CD14-positive monocyte (primary cell): ENCODE measurements around the gene ABCG2. TPM values are rescaled to one million over a fixed set of nuclear protein-coding genes. Genes with fewer than 3 reads are reported as not detected.

ENCODE experiments used
- DNase-seq, 3 donors: peaks; one replicate each; pipeline ENCODE4 v3.0.0-alpha.2; 2011 to 2022
- H2AFZ ChIP-seq: 2 replicates; pipeline ENCODE4 v1.6.0; 2012; ENCODE audit warnings: mild to moderate bottlenecking, low read depth, low read length, inconsistent platforms; ENCODE audit not compliant: insufficient read depth, poor library complexity, severe bottlenecking
- H3K27ac ChIP-seq, 2 donors: 1 replicate in 1 of 2; 2 replicates in 1 of 2; pipeline ENCODE4 v1.5.1; 2012 to 2013; ENCODE audit warnings: low read length in 2 of 2, control low read depth in 1 of 2, inconsistent platforms in 1 of 2, low read depth in 1 of 2, mild to moderate bottlenecking in 1 of 2
- H3K27me3 ChIP-seq, 2 donors: one replicate each; pipeline versions ENCODE4 v1.6.0 to v1.6.1; 2011 to 2013; ENCODE audit warnings: low read length in 2 of 2; ENCODE audit not compliant: control insufficient read depth in 2 of 2, insufficient read depth in 2 of 2
- H3K36me3 ChIP-seq, 2 donors: replicated peaks in 1 of 2; 1 replicate in 1 of 2; 2 replicates in 1 of 2; pipeline versions ENCODE4 v1.5.1 to v1.6.1; 2012 to 2013; ENCODE audit warnings: low read length in 2 of 2, control low read depth in 1 of 2, inconsistent platforms in 1 of 2, mild to moderate bottlenecking in 1 of 2; ENCODE audit not compliant: insufficient read depth in 2 of 2, control insufficient read depth in 1 of 2
- H3K4me1 ChIP-seq, 2 donors: 1 replicate in 1 of 2; 2 replicates in 1 of 2; pipeline versions ENCODE4 v1.5.1 to v1.6.1; 2012 to 2013; ENCODE audit warnings: low read length in 2 of 2, control low read depth in 1 of 2, inconsistent platforms in 1 of 2, mild to moderate bottlenecking in 1 of 2, moderate library complexity in 1 of 2; ENCODE audit not compliant: insufficient read depth in 2 of 2, control insufficient read depth in 1 of 2
- H3K4me2 ChIP-seq: replicated peaks from 2 replicates; pipeline ENCODE3; 2012; ENCODE audit warnings: low read length, moderate library complexity, mild to moderate bottlenecking; ENCODE audit not compliant: poor library complexity, severe bottlenecking; ENCODE audit errors: extremely low read depth
- H3K4me3 ChIP-seq, 3 experiments: fragments of 200-600 bp in 1 of 3; sonication (generic) in 1 of 3; replicated peaks in 1 of 3; 1 replicate in 2 of 3; 2 replicates in 1 of 3; pipeline ENCODE4 v1.5.1; 2011 to 2013; ENCODE audit warnings: low read length in 3 of 3, mild to moderate bottlenecking in 3 of 3, control low read depth in 2 of 3, low read depth in 2 of 3, inconsistent platforms in 1 of 3, moderate library complexity in 1 of 3
- H3K79me2 ChIP-seq: 2 replicates; pipeline ENCODE4 v1.6.0; 2012; ENCODE audit warnings: mild to moderate bottlenecking, control low read depth, inconsistent platforms, low read length, moderate library complexity; ENCODE audit not compliant: insufficient read depth
- H3K9ac ChIP-seq: 2 replicates; pipeline ENCODE4 v1.6.0; 2017; ENCODE audit warnings: low read length, mild to moderate bottlenecking; ENCODE audit not compliant: insufficient read depth, poor library complexity, severe bottlenecking
- H3K9me3 ChIP-seq, 2 donors: replicated peaks in 1 of 2; 1 replicate in 1 of 2; 2 replicates in 1 of 2; pipeline versions ENCODE4 v1.5.1 to v1.6.1; 2012 to 2013; ENCODE audit warnings: low read length in 2 of 2, control low read depth in 1 of 2; ENCODE audit not compliant: control insufficient read depth in 1 of 2, insufficient read depth in 1 of 2
- H4K20me1 ChIP-seq: 2 replicates; pipeline ENCODE4 v1.6.0; 2012; ENCODE audit warnings: mild to moderate bottlenecking, low read length, control low read depth, moderate library complexity; ENCODE audit not compliant: insufficient read depth
- H3K27ac Mint-ChIP-seq, 7 donors: one replicate each; pipeline ENCODE4 v1.8.0; 2020; ENCODE audit warnings: mild to moderate bottlenecking in 7 of 7, mixed read lengths in 7 of 7, moderate library complexity in 6 of 7, inconsistent platforms in 2 of 7
- H3K27me3 Mint-ChIP-seq, 3 donors: one replicate each; pipeline ENCODE4 v1.8.0; 2021 to 2022; ENCODE audit warnings: low read depth in 3 of 3, mild to moderate bottlenecking in 3 of 3, mixed read lengths in 3 of 3, moderate library complexity in 3 of 3, inconsistent platforms in 1 of 3
- H3K36me3 Mint-ChIP-seq, 2 donors: one replicate each; pipeline ENCODE4 v1.8.0; 2020; ENCODE audit warnings: mixed read lengths in 2 of 2, inconsistent platforms in 1 of 2, mild to moderate bottlenecking in 1 of 2
- H3K4me1 Mint-ChIP-seq: one replicate; pipeline ENCODE4 v1.8.0; 2020; ENCODE audit warnings: mild to moderate bottlenecking, mixed read lengths
- H3K4me3 Mint-ChIP-seq, 2 donors: one replicate each; pipeline ENCODE4 v1.8.0; 2020; ENCODE audit warnings: mild to moderate bottlenecking in 2 of 2, mixed read lengths in 2 of 2, moderate library complexity in 1 of 2
- H3K9me3 Mint-ChIP-seq, 7 donors: one replicate each; pipeline ENCODE4 v1.8.0; 2020 to 2022; ENCODE audit warnings: mixed read lengths in 7 of 7, mild to moderate bottlenecking in 6 of 7, moderate library complexity in 6 of 7, inconsistent platforms in 2 of 7
- CTCF ChIP-seq: fragments of 200-600 bp; IDR thresholded peaks from one replicate; pipeline ENCODE4 v1.8.0; 2022; ENCODE audit warnings: antibody characterized with exemption, mild to moderate bottlenecking
- WGBS: methylation state at CpG from one replicate; pipeline ENCODE4 v1.1.5; 2013; ENCODE audit warnings: missing lambda C conversion rate; ENCODE audit not compliant: insufficient coverage; 5-methylcytosine and 5-hydroxymethylcytosine counted together
- intact Hi-C, 2 donors: fragments of 100-400 bp; cut with micrococcal nuclease; formaldehyde crosslinking; loops; one replicate each; pipeline versions ENCODE4 v1.15.0 to v1.15.1; 2023
- polyA plus RNA-seq, 3 donors: library from polyadenylated mRNA; depleted of rRNA in 1 of 3; unstranded in 2 of 3; stranded (reverse) in 1 of 3; fragments of 300-500 nt in 2 of 3; fragments of >200 nt in 1 of 3; fragmentation: Illumina TruSeq in 2 of 3; gene quantifications; 1 replicate in 2 of 3; 2 replicates in 1 of 3; pipeline ENCODE4 v1.2.3, GENCODE V29; 2012 to 2021

ABCG2 gene
- polyA plus RNA-seq, 3 donors, result not detected

DNA sequence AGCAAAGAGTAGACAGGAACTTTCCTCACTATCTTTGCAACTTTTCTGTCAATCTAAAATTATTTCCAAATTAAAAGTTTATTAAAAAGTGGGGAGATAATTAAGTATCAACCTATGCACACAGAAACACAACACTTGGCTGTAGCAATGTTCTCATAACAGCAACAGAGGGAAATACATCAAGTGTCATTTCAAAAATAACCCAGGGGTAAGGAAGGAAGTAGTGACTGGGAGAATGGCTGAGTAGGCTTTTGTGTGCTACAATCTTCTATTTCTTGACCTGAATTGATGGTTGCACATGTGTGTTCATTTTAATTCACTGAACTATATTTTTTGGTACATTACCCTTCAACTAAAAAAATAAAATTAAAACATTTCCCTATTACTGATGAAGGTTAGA is 67.5 kb downstream of the ABCG2 start:
- H3K27me3 ChIP-seq, result no peaks in the 10 kb centered on the region
- H3K4me2 ChIP-seq, result no peak overlapping the region
- no peak for DNase-seq
- TF ChIP-seq CTCF, result no peak
- intact Hi-C loops, result no loop called here
- no peaks in the 10 kb centered on the region for H3K36me3 ChIP-seq
- Mint-ChIP-seq H3K4me1 (no peaks in the 10 kb centered on the region), H3K27me3 (peaks cover 0 to 2% (median 0%) of the 10 kb centered on the region in 3 donors), H3K27ac (no peak overlapping the region), H3K4me3 (no peak overlapping the region), H3K9me3 (no peaks in the 10 kb centered on the region), H3K36me3 (no peaks in the 10 kb centered on the region)
- H3K4me3 ChIP-seq, result no peak overlapping the region
- H2AFZ ChIP-seq, result no peak overlapping the region
- no peaks in the 10 kb centered on the region for H3K79me2 ChIP-seq
- H4K20me1 ChIP-seq, result no peaks in the 10 kb centered on the region
- H3K9me3 ChIP-seq, result no peaks in the 10 kb centered on the region
- H3K4me1 ChIP-seq, result no peaks in the 10 kb centered on the region
- no peak overlapping the region for H3K9ac ChIP-seq
- no peak overlapping the region for H3K27ac ChIP-seq

- TF ChIP-seq CTCF, result no peak
- no peak overlapping the region for H3K9ac ChIP-seq
- H3K36me3 Mint-ChIP-seq, result no peaks in the 10 kb centered on the region
- H3K4me1 ChIP-seq, result no peaks in the 10 kb centered on the region
- no peak overlapping the region for H3K4me3 Mint-ChIP-seq
- H3K4me1 Mint-ChIP-seq, result no peaks in the 10 kb centered on the region
- no peaks in the 10 kb centered on the region for H3K9me3 ChIP-seq
- DNase-seq, result no peak
- no peak overlapping the region for H3K4me3 ChIP-seq
- no peak overlapping the region for H3K27ac Mint-ChIP-seq
- no peak overlapping the region for H3K4me2 ChIP-seq
- no peaks in the 10 kb centered on the region for H3K27me3 ChIP-seq
- H3K79me2 ChIP-seq, result no peaks in the 10 kb centered on the region
- H2AFZ ChIP-seq, result no peak overlapping the region
- no CpG with 5 or more reads among the region's 1 CpG for WGBS
- peaks cover 0 to 2% (median 2%) of the 10 kb centered on the region in 3 donors for H3K27me3 Mint-ChIP-seq
- intact Hi-C loops, result no loop called here
- H3K36me3 ChIP-seq, result no peaks in the 10 kb centered on the region
- H4K20me1 ChIP-seq, result no peaks in the 10 kb centered on the region
- H3K9me3 Mint-ChIP-seq, result peaks cover 0 to 4% (median 2%) of the 10 kb centered on the region in 7 donors
- no peak overlapping the region for H3K27ac ChIP-seq
These were observed 71.4 kb downstream of the ABCG2 start for GRCh38 chr4:88087004-88087403.
